Heart left ventricle (tissue), 13 donors: ENCODE measurements around the gene GNAQ.

ENCODE experiments used
- POLR2A ChIP-seq, 2 donors: fragments of 450-650 bp; IDR thresholded peaks; one replicate each; pipeline ENCODE4 v1.6.1; 2017; ENCODE audit warnings: antibody characterized with exemption in 2 of 2, mild to moderate bottlenecking in 2 of 2, moderate library complexity in 2 of 2
- TF ChIP-seq, protein P1 (sequence below), 12 donors: fragments of 200-600 bp; sonication (generic) in 4 of 12; IDR thresholded peaks; one replicate each; pipeline versions ENCODE4 v1.5.0 to v1.8.0; 2018 to 2022; ENCODE audit warnings: antibody characterized with exemption in 12 of 12, mild to moderate bottlenecking in 5 of 12
- donor health status: ischemic (EF 13 %, LVEDD 7.1; RV severe dilation, severe dysfunction).
- donor health status: DM: no; HTN: yes; CAD: no.
- donor health status: DM: no; HTN: no; CAD: no.
- donor health status: ischemic (EF 25% LVEDD 6.9; RV normal size, moderate dysfunction).
- donor health status: ischemic (EF 25% LVEDD 5.7; RV mildly dilated, moderate dysfunction).
- donor health status: ischemic (EF 35%, LVEDD 5.7; RV mildly dilated, moderate dysfunction).
- donor health status: nonischemic (EF 11% LVEDD 7.7; RV severe dilation, severe dysfunction).
- donor health status: DM: yes; HTN: yes; CAD: no.
- donor health status: PGD.
- donor health status: ischemic (EF 29% LVEDD 5.4; RV normal size, mild dysfunction).
- donor health status: nonischemic (EF 23%, LVEDD 6.1; RV moderate dilation, normal function).

GRCh38 chr9:77815260-77815659, 216.4 kb downstream of the GNAQ start:
- no peak for TF ChIP-seq POLR2A (IDR thresholded peaks at IDR 0.05)
- TF ChIP-seq, protein P1, sequence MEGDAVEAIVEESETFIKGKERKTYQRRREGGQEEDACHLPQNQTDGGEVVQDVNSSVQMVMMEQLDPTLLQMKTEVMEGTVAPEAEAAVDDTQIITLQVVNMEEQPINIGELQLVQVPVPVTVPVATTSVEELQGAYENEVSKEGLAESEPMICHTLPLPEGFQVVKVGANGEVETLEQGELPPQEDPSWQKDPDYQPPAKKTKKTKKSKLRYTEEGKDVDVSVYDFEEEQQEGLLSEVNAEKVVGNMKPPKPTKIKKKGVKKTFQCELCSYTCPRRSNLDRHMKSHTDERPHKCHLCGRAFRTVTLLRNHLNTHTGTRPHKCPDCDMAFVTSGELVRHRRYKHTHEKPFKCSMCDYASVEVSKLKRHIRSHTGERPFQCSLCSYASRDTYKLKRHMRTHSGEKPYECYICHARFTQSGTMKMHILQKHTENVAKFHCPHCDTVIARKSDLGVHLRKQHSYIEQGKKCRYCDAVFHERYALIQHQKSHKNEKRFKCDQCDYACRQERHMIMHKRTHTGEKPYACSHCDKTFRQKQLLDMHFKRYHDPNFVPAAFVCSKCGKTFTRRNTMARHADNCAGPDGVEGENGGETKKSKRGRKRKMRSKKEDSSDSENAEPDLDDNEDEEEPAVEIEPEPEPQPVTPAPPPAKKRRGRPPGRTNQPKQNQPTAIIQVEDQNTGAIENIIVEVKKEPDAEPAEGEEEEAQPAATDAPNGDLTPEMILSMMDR (IDR thresholded peaks at IDR 0.05), result no peak
